Loucy (cell line): ENCODE data around the gene PALB2.

Source experiments
- H2AFZ ChIP-seq: fragments of 200-600 bp; sonication (generic); 2 replicates; pipeline ENCODE4 v1.6.0; 2016; ENCODE audit warnings: antibody characterized with exemption, mild to moderate bottlenecking, low read length, moderate library complexity
- H3F3A ChIP-seq: fragments of 200-600 bp; 2 replicates; pipeline ENCODE4 v1.6.0; 2016; ENCODE audit warnings: antibody characterized with exemption, low read depth, mild to moderate bottlenecking
- H3K27me3 ChIP-seq: fragments of 200-600 bp; sonication (generic); 2 replicates; pipeline ENCODE4 v1.6.1; 2014; ENCODE audit warnings: low read length, mild to moderate bottlenecking; ENCODE audit not compliant: insufficient read depth, poor library complexity, severe bottlenecking
- H3K36me3 ChIP-seq: fragments of 200-600 bp; sonication (generic); 2 replicates; pipeline ENCODE4 v1.6.1; 2016; ENCODE audit warnings: low read length; ENCODE audit not compliant: insufficient read depth
- H3K4me1 ChIP-seq: fragments of 200-600 bp; sonication (generic); 2 replicates; pipeline ENCODE4 v1.5.1; 2014; ENCODE audit warnings: low read length, mild to moderate bottlenecking; ENCODE audit not compliant: insufficient read depth, poor library complexity, severe bottlenecking
- H3K4me2 ChIP-seq: fragments of 200-600 bp; sonication (generic); 2 replicates; pipeline ENCODE4 v1.6.0; 2014; ENCODE audit warnings: antibody characterized with exemption, low read length, low read depth, mild to moderate bottlenecking; ENCODE audit not compliant: poor library complexity, severe bottlenecking
- H3K4me3 ChIP-seq: fragments of 200-600 bp; sonication (generic); 2 replicates; pipeline ENCODE4 v1.5.1; 2014; ENCODE audit warnings: low read length, mild to moderate bottlenecking, mixed read lengths; ENCODE audit not compliant: poor library complexity, severe bottlenecking
- H3K79me2 ChIP-seq: fragments of 200-600 bp; sonication (generic); 2 replicates; pipeline ENCODE4 v1.6.1; 2014; ENCODE audit warnings: low read length; ENCODE audit not compliant: insufficient read depth
- H3K9ac ChIP-seq: fragments of 200-600 bp; sonication (generic); 2 replicates; pipeline ENCODE4 v1.6.0; 2014; ENCODE audit warnings: mild to moderate bottlenecking, low read depth, low read length, moderate library complexity; ENCODE audit not compliant: poor library complexity, severe bottlenecking
- H3K9me2 ChIP-seq: fragments of 200-600 bp; sonication (generic); replicated peaks from 2 replicates; pipeline ENCODE4 v1.6.1; 2016; ENCODE audit warnings: low read depth, low read length, mixed read lengths
- H3K9me3 ChIP-seq: fragments of 200-600 bp; sonication (generic); 2 replicates; pipeline ENCODE4 v1.6.1; 2014; ENCODE audit warnings: mild to moderate bottlenecking, antibody characterized with exemption, low read length, low read depth; ENCODE audit not compliant: insufficient read depth
- H4K20me1 ChIP-seq: fragments of 200-600 bp; sonication (generic); 2 replicates; pipeline ENCODE4 v1.6.0; 2014; ENCODE audit warnings: antibody characterized with exemption, low read length, mild to moderate bottlenecking; ENCODE audit not compliant: insufficient read depth, poor library complexity, severe bottlenecking
- EZH2phosphoT487 ChIP-seq: fragments of 200-600 bp; IDR thresholded peaks from 2 replicates; pipeline ENCODE4 v1.6.1; 2018; ENCODE audit warnings: antibody characterized with exemption, mild to moderate bottlenecking, moderate library complexity, borderline replicate concordance
- TF ChIP-seq, protein P1 (sequence below): fragments of 200-600 bp; sonication (generic); conservative IDR thresholded peaks from 2 replicates; pipeline ENCODE4 v1.5.1; 2014; ENCODE audit warnings: mild to moderate bottlenecking, antibody characterized with exemption, low read length

The PALB2 gene

GRCh38 chr16:23642246-23642774 is 1.2 kb upstream of the PALB2 start:
- Histone ChIP-seq H3K27me3 (no peaks in the 10 kb centered on the region), H3K79me2 (peaks cover 76% of the 10 kb centered on the region), H4K20me1 (peaks cover 22% of the 10 kb centered on the region), H3K4me2 (peak overlapping the region; percentile 93), H3K4me1 (peaks cover 30% of the 10 kb centered on the region), H3K4me3 (peak overlapping the region; percentile 82), H3F3A (no peaks in the 10 kb centered on the region), H3K9me3 (no peaks in the 10 kb centered on the region), H3K9ac (peak overlapping the region; percentile 92), H3K9me2 (no peaks in the 10 kb centered on the region), H2AFZ (no peak overlapping the region), H3K36me3 (peaks cover 11% of the 10 kb centered on the region; the same call in 1 of the 2 replicates)
- TF ChIP-seq EZH2phosphoT487, result no peak
- TF ChIP-seq, protein P1, sequence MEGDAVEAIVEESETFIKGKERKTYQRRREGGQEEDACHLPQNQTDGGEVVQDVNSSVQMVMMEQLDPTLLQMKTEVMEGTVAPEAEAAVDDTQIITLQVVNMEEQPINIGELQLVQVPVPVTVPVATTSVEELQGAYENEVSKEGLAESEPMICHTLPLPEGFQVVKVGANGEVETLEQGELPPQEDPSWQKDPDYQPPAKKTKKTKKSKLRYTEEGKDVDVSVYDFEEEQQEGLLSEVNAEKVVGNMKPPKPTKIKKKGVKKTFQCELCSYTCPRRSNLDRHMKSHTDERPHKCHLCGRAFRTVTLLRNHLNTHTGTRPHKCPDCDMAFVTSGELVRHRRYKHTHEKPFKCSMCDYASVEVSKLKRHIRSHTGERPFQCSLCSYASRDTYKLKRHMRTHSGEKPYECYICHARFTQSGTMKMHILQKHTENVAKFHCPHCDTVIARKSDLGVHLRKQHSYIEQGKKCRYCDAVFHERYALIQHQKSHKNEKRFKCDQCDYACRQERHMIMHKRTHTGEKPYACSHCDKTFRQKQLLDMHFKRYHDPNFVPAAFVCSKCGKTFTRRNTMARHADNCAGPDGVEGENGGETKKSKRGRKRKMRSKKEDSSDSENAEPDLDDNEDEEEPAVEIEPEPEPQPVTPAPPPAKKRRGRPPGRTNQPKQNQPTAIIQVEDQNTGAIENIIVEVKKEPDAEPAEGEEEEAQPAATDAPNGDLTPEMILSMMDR, result no peak

GRCh38 chr16:23640615-23640930 is 537 bp downstream of the PALB2 start:
- H3K36me3 ChIP-seq, result peaks cover 10% of the 10 kb centered on the region; the same call in 1 of the 2 replicates
- no peaks in the 10 kb centered on the region for H3K9me3 ChIP-seq
- no peaks in the 10 kb centered on the region for H3K9me2 ChIP-seq
- H3K4me2 ChIP-seq, result peak overlapping the region; percentile 94
- H3K27me3 ChIP-seq, result no peaks in the 10 kb centered on the region
- peaks cover 17% of the 10 kb centered on the region for H3K4me1 ChIP-seq
- H3K4me3 ChIP-seq, result peak overlapping the region; percentile 82
- H3K9ac ChIP-seq, result peak overlapping the region; percentile 92
- H4K20me1 ChIP-seq, result peaks cover 15% of the 10 kb centered on the region
- TF ChIP-seq EZH2phosphoT487, result no peak
- TF ChIP-seq, protein P1, result no peak
- H2AFZ ChIP-seq, result peak overlapping the region; percentile 90
- peaks cover 59% of the 10 kb centered on the region for H3K79me2 ChIP-seq
- H3F3A ChIP-seq, result 0 out of 2 replicates have a peak, but pooled peaks cover 3% of the 10 kb centered on the region

GRCh38 chr16:23635958-23636357 is 5.2 kb downstream of the PALB2 start:
- Histone ChIP-seq H3K27me3 (no peaks in the 10 kb centered on the region), H2AFZ (no peak overlapping the region), H3K9me2 (no peaks in the 10 kb centered on the region), H3K4me2 (no peak overlapping the region), H3K4me3 (no peak overlapping the region), H3K4me1 (peaks cover 11% of the 10 kb centered on the region), H3K9ac (no peak overlapping the region), H3K9me3 (no peaks in the 10 kb centered on the region), H4K20me1 (no peaks in the 10 kb centered on the region), H3K79me2 (peaks cover 24% of the 10 kb centered on the region), H3F3A (0 out of 2 replicates have a peak, but pooled peaks cover 3% of the 10 kb centered on the region), H3K36me3 (peaks cover 10% of the 10 kb centered on the region; the same call in 1 of the 2 replicates)
- no peak for TF ChIP-seq EZH2phosphoT487
- TF ChIP-seq, protein P1, result no peak
